Heart left ventricle (tissue), 16 donors: Measurements from ENCODE around the gene ATP6V0A4. TPM values are rescaled to one million over a fixed set of nuclear protein-coding genes. Genes with fewer than 3 reads are reported as not detected.

Experiments
- ATAC-seq, 4 donors: fragments of 200-7000 bp; cut with Tn5 transposase; one replicate each; pipeline ENCODE4 v1.9.1; 2020 to 2022; ENCODE audit warnings: moderate library complexity in 4 of 4, mild to moderate bottlenecking in 3 of 4, moderate number of reproducible peaks in 1 of 4
- DNase-seq, 5 donors: peaks; one replicate each; pipeline ENCODE4 v3.0.0-alpha.2; 2020
- H3K27ac ChIP-seq, 12 donors: fragments of 200-600 bp; sonication (generic) in 4 of 12; one replicate each; pipeline versions ENCODE4 v1.5.0 to v1.8.0; 2016 to 2022; ENCODE audit warnings: mild to moderate bottlenecking in 2 of 12
- H3K27me3 ChIP-seq, 9 donors: fragments of 200-600 bp; sonication (generic) in 2 of 9; one replicate each; pipeline versions ENCODE4 v1.5.1 to v1.8.0; 2016 to 2022; ENCODE audit warnings: mild to moderate bottlenecking in 3 of 9
- H3K36me3 ChIP-seq, 9 donors: fragments of 200-600 bp; sonication (generic) in 2 of 9; one replicate each; pipeline versions ENCODE4 v1.5.0 to v1.8.0; 2018 to 2022; ENCODE audit warnings: mild to moderate bottlenecking in 2 of 9
- H3K4me1 ChIP-seq, 12 donors: fragments of 200-600 bp; sonication (generic) in 4 of 12; one replicate each; pipeline versions ENCODE4 v1.5.0 to v1.8.0; 2016 to 2022; ENCODE audit warnings: mild to moderate bottlenecking in 3 of 12
- H3K4me3 ChIP-seq, 12 donors: fragments of 200-600 bp; sonication (generic) in 4 of 12; one replicate each; pipeline versions ENCODE4 v1.5.0 to v1.8.0; 2017 to 2022; ENCODE audit warnings: mild to moderate bottlenecking in 9 of 12, moderate library complexity in 4 of 12
- H3K9me3 ChIP-seq, 12 donors: fragments of 200-600 bp; sonication (generic) in 4 of 12; one replicate each; pipeline versions ENCODE4 v1.5.0 to v1.8.0; 2016 to 2022; ENCODE audit warnings: mild to moderate bottlenecking in 1 of 12
- POLR2A ChIP-seq, 2 donors: fragments of 450-650 bp; IDR thresholded peaks; one replicate each; pipeline ENCODE4 v1.6.1; 2017; ENCODE audit warnings: antibody characterized with exemption in 2 of 2, mild to moderate bottlenecking in 2 of 2, moderate library complexity in 2 of 2
- WGBS, 4 donors: extraction: QIAGEN DNeasy Blood & Tissue Kit in 2 of 4; methylation state at CpG; one replicate each; pipeline versions ENCODE4 v1.1.5 to v1.1.7; 2013 to 2018; 5-methylcytosine and 5-hydroxymethylcytosine counted together
- intact Hi-C, 10 donors: fragments of 100-400 bp; cut with DNase I; formaldehyde crosslinking; loops; one replicate each; pipeline versions ENCODE4 v1.11.1 to v1.14.2; 2022
- polyA plus RNA-seq, 2 donors: library from polyadenylated mRNA; stranded (reverse); fragments of 200-250 nt; gene quantifications; one replicate each; pipeline ENCODE4 v1.2.3, GENCODE V29; 2013
- total RNA-seq, 9 donors: library from RNA; depleted of rRNA in 2 of 9; stranded (reverse); fragments of >200 nt in 2 of 9; fragmentation: NEBNext Ultra II Directional in 3 of 9; extraction: Animal tissue kit (Norgen Biotek cat#: 25700) in 3 of 9; gene quantifications; one replicate each; pipeline versions ENCODE4 v1.1.0 to v1.2.4, GENCODE V29; 2016 to 2023
- TF ChIP-seq, protein P1 (sequence below), 12 donors: fragments of 200-600 bp; sonication (generic) in 4 of 12; IDR thresholded peaks; one replicate each; pipeline versions ENCODE4 v1.5.0 to v1.8.0; 2018 to 2022; ENCODE audit warnings: antibody characterized with exemption in 12 of 12, mild to moderate bottlenecking in 5 of 12
- donor health status: ischemic (EF 13 %, LVEDD 7.1; RV severe dilation, severe dysfunction).
- donor health status: healthy with polysubstance abuse.
- donor health status: DM: no; HTN: yes; CAD: no.
- donor health status: DM: no; HTN: no; CAD: no.
- donor health status: ischemic (EF 25% LVEDD 6.9; RV normal size, moderate dysfunction).
- donor health status: ischemic (EF 25% LVEDD 5.7; RV mildly dilated, moderate dysfunction).
- donor health status: healthy.
- donor health status: DM: yes; HTN: yes; CAD: no.
- donor health status: ischemic (EF 35%, LVEDD 5.7; RV mildly dilated, moderate dysfunction).
- donor health status: nonischemic (EF 11% LVEDD 7.7; RV severe dilation, severe dysfunction).
- donor health status: DM: yes; HTN: yes; CAD: no.
- donor health status: PGD.
- donor health status: ischemic (EF 29% LVEDD 5.4; RV normal size, mild dysfunction).
- donor health status: nonischemic (EF 23%, LVEDD 6.1; RV moderate dilation, normal function).

The ATP6V0A4 gene
- total and polyA plus RNA-seq, 11 donors = not detected

DNA sequence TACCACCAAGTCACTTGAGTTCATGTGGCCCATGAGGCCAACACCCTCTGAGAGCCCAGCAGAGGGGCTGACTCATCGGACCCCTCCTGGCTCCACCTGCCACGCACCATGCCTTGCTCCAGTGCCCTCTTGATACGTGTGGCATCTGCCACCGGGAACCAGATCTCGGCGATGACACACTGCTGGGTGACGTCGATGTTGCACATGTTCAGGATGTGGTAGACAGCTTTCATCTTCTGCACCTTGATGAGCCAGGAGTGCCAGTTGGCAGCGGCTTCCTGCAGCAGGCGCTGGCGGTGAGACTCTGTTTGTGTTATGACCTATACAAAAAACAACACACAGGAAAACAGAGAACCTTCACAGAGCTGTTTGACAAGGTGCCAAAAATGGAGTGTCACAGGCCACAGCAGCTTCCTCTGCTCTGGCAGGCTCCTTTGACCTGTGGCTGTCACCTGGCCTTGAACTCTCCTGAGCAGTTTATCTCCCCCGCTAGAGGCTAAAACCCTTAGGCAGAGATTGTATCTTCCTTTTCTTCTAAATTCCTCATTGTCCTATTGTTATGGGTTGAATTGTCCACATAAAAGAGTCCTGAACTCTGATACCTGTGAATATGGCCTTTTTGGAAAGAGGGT, 45.4 kb downstream of the ATP6V0A4 start:
- TF ChIP-seq, protein P1, sequence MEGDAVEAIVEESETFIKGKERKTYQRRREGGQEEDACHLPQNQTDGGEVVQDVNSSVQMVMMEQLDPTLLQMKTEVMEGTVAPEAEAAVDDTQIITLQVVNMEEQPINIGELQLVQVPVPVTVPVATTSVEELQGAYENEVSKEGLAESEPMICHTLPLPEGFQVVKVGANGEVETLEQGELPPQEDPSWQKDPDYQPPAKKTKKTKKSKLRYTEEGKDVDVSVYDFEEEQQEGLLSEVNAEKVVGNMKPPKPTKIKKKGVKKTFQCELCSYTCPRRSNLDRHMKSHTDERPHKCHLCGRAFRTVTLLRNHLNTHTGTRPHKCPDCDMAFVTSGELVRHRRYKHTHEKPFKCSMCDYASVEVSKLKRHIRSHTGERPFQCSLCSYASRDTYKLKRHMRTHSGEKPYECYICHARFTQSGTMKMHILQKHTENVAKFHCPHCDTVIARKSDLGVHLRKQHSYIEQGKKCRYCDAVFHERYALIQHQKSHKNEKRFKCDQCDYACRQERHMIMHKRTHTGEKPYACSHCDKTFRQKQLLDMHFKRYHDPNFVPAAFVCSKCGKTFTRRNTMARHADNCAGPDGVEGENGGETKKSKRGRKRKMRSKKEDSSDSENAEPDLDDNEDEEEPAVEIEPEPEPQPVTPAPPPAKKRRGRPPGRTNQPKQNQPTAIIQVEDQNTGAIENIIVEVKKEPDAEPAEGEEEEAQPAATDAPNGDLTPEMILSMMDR (IDR thresholded peaks at IDR 0.05) = no peak
- TF ChIP-seq POLR2A (IDR thresholded peaks at IDR 0.05) = no peak
- no peak overlapping the region for H3K4me3 ChIP-seq
- 39 to 51% (median 42%) methylated on average over 12 of the region's 12 CpGs for WGBS, 4 donors
- ATAC-seq = peak in 3 of 4 donors; percentile 24 to 55 (median 42)
- no peaks in the 10 kb centered on the region for H3K9me3 ChIP-seq
- H3K36me3 ChIP-seq = no peaks in the 10 kb centered on the region
- peaks cover 0 to 3% (median 0%) of the 10 kb centered on the region in 12 donors for H3K4me1 ChIP-seq
- H3K27me3 ChIP-seq = peaks cover 0 to 13% (median 0%) of the 10 kb centered on the region in 9 donors
- peak in 4 of 5 donors; percentile 21 to 70 (median 28) for DNase-seq
- H3K27ac ChIP-seq = no peak overlapping the region
- intact Hi-C loops = no loop called here

DNA sequence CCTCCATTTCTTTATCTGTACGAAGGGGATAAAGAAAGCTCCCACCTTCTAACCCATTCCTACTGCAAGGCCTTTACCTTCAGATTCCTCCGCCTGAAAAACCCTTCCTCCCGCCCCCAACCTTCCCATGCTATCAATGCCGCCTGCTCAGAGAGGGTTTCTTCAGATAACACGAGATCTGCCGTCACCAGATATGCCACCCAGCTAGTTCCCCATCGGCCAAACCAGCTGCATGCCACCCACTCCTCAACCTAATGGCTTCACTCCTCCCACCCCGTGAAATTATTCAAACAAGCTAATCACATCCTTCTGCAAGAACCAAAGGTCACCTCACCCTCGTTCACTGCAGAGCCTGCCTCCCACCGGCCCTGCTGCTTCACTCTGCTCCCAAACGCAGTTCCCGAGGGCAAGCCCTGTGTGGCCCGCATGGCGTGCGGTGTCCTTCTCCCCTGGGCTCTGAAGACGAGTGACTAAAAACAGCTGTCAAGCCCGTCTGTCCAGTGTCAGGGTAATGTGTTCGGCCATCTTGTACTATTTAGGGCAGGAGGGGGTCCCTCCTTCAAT, 47.0 kb downstream of the ATP6V0A4 start:
- intact Hi-C loops = no loop called here
- 64 to 76% (median 70%) methylated on average over 14 to 18 of the region's 18 CpGs for WGBS, 4 donors
- no peak overlapping the region for H3K4me3 ChIP-seq
- peaks cover 0 to 3% (median 0%) of the 10 kb centered on the region in 12 donors for H3K4me1 ChIP-seq
- ATAC-seq (no peak), DNase-seq (no peak)
- TF ChIP-seq POLR2A (IDR thresholded peaks at IDR 0.05) = no peak
- TF ChIP-seq, protein P1 (IDR thresholded peaks at IDR 0.05) = no peak
- H3K27ac ChIP-seq = no peak overlapping the region
- no peaks in the 10 kb centered on the region for H3K9me3 ChIP-seq
- no peaks in the 10 kb centered on the region for H3K36me3 ChIP-seq
- H3K27me3 ChIP-seq = peaks cover 0 to 13% (median 0%) of the 10 kb centered on the region in 9 donors

DNA sequence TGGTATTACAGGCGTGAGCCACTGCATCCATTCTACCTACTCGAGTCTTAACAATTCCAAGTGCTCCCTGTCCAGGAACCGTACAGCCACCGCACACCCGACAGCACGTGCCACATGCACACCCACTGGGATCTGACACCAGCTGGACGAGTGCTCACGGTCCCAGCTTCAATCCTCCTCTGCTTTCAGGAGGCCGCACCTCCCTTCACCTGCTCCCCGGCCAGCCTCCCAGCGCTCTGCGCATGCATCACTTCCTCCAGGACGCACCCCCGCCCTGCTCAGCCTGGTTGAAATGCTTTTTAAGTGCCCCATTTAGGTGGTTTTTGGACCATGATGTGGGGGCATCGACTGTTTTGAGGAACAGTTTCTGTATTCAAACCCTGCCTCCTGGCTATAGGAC, 47.5 kb downstream of the ATP6V0A4 start:
- ATAC-seq = no peak
- 91 to 96% (median 94%) methylated on average over 15 of the region's 15 CpGs for WGBS, 4 donors
- Histone ChIP-seq H3K27ac (no peak overlapping the region), H3K36me3 (no peaks in the 10 kb centered on the region), H3K4me3 (no peak overlapping the region), H3K27me3 (peaks cover 0 to 13% (median 0%) of the 10 kb centered on the region in 9 donors), H3K4me1 (peaks cover 0 to 3% (median 0%) of the 10 kb centered on the region in 12 donors), H3K9me3 (no peaks in the 10 kb centered on the region)
- TF ChIP-seq, protein P1 (IDR thresholded peaks at IDR 0.05) = no peak
- no peak for TF ChIP-seq POLR2A (IDR thresholded peaks at IDR 0.05)
- intact Hi-C loops = no loop called here
- no peak for DNase-seq

DNA sequence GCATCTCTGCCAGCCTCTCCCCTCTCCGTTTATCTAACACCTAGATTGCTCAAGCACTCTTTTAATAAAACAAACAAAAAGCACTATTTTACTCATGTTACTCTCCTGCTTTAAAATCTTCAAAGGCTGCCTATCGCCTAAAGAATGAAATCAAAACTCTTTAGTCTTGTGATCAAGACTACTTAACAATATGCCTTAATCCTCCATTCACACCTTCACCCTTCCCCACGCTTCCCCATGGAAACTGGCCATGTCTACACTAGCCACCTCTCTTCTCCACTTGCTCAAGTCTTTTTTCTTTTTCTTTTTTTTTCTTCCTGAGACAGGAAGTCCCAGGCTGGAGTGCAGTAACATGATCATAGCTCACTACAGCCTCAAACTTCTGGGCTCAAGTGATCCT, 48.0 kb downstream of the ATP6V0A4 start:
- intact Hi-C loops = no loop called here
- Histone ChIP-seq H3K27ac (no peak overlapping the region), H3K4me1 (peaks cover 0 to 3% (median 0%) of the 10 kb centered on the region in 12 donors), H3K27me3 (peaks cover 0 to 13% (median 0%) of the 10 kb centered on the region in 9 donors), H3K4me3 (no peak overlapping the region), H3K9me3 (no peaks in the 10 kb centered on the region), H3K36me3 (no peaks in the 10 kb centered on the region)
- ATAC-seq (no peak), DNase-seq (no peak)
- WGBS, 4 donors = 84 to 89% (median 87%) methylated on average over 3 of the region's 3 CpGs
- no peak for TF ChIP-seq POLR2A (IDR thresholded peaks at IDR 0.05)
- TF ChIP-seq, protein P1 (IDR thresholded peaks at IDR 0.05) = no peak
